ENCODE results near the gene TOP3A. TPM values are rescaled to one million over a fixed set of nuclear protein-coding genes. Genes with fewer than 3 reads are reported as not detected.
A peak's percentile ranks its signal among the peaks of the same experiment; 100 is the strongest.

Gene TOP3A, protein sequence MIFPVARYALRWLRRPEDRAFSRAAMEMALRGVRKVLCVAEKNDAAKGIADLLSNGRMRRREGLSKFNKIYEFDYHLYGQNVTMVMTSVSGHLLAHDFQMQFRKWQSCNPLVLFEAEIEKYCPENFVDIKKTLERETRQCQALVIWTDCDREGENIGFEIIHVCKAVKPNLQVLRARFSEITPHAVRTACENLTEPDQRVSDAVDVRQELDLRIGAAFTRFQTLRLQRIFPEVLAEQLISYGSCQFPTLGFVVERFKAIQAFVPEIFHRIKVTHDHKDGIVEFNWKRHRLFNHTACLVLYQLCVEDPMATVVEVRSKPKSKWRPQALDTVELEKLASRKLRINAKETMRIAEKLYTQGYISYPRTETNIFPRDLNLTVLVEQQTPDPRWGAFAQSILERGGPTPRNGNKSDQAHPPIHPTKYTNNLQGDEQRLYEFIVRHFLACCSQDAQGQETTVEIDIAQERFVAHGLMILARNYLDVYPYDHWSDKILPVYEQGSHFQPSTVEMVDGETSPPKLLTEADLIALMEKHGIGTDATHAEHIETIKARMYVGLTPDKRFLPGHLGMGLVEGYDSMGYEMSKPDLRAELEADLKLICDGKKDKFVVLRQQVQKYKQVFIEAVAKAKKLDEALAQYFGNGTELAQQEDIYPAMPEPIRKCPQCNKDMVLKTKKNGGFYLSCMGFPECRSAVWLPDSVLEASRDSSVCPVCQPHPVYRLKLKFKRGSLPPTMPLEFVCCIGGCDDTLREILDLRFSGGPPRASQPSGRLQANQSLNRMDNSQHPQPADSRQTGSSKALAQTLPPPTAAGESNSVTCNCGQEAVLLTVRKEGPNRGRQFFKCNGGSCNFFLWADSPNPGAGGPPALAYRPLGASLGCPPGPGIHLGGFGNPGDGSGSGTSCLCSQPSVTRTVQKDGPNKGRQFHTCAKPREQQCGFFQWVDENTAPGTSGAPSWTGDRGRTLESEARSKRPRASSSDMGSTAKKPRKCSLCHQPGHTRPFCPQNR
- 21.9 TPM for total RNA-seq

DNA sequence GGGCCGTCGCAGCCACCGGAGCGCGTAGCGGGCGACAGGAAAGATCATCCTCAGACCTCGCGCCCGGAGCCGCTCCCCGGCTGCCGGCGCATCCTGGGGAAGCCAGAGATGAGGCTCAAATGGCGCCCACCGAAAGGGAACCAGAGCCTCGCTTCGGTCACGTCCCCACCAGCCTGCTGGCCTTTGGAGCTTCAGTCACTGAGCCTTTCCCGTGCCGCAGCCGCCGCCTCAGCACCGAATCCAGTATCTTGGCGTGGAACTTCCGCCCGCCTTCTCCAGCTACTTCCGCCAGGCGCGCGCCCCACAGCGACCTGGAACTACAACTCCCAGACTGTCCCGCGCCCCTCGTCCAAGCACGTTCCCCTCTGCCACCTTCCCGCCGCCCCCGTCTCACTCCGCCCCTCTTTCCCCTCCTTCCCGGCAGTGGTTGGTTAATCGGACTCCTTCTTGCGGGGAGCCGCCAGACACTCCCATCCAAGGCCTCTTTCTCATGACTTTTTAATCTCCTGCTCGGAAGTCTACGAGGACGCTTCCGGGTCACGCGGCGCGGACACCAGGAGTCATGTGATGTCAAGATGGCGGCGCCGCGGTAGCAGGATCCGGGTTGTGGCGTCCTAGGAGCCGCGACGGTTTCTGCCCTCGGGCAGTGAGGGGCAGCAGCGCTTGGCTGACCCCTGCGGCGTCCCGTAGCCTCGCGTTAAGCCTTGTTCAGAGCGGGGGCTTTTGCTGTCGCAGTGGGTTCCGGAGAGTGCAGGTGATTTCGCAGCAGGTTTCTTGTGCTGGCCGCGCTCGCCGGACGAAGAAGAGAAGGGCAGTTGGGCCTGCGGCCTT, at the start of gene TOP3A, which contains the start of gene SMCR8:
Gene TOP3A, minus strand, starts transcription at position 264 of the 831 bp plus-strand sequence. Its CDS starts 216 bp downstream, at position 48.
Gene SMCR8, plus strand, starts transcription at position 563 of the 831 bp plus-strand sequence. CDS start 497 bp downstream, outside the sequence.
- H3K9ac ChIP-seq (ENCODE audit: low read depth in 1 of 3, low read length in 3 of 3), result peak within 1 kb of the TSS; percentile 94 to 98 (median 95)
- H3K27me3 ChIP-seq (ENCODE audit: control insufficient read depth in 3 of 3, insufficient read depth in 3 of 3, low read length in 3 of 3), result no peaks in the 10 kb centered on the region
- peak within 1 kb of the TSS; percentile 89 for H3K27ac ChIP-seq (ENCODE audit: low read depth, low read length)
- peaks cover 62 to 70% (median 68%) of the 10 kb centered on the region in 3 donors for H3K4me1 ChIP-seq (ENCODE audit: control insufficient read depth in 3 of 3, insufficient read depth in 3 of 3, low read length in 3 of 3)
- H3K4me3 ChIP-seq (ENCODE audit: low read length in 3 of 3), result peak within 1 kb of the TSS; percentile 97
- H3K36me3 ChIP-seq (ENCODE audit: control insufficient read depth in 3 of 3, insufficient read depth in 3 of 3, low read length in 3 of 3), result peaks cover 27 to 36% (median 30%) of the 10 kb centered on the region in 3 donors
- H3K9me3 ChIP-seq (ENCODE audit: control insufficient read depth in 3 of 3, low read length in 3 of 3), result no peaks in the 10 kb centered on the region

- H3K9me3 ChIP-seq (ENCODE audit: control insufficient read depth in 3 of 3, low read length in 3 of 3), result no peaks in the 10 kb centered on the region
- no peaks in the 10 kb centered on the region for H3K27me3 ChIP-seq (ENCODE audit: control insufficient read depth in 3 of 3, insufficient read depth in 3 of 3, low read length in 3 of 3)
- no peak overlapping the region for H3K27ac ChIP-seq (ENCODE audit: low read depth, low read length)
- H3K9ac ChIP-seq (ENCODE audit: low read depth in 1 of 3, low read length in 3 of 3), result no peak overlapping the region
- peaks cover 6 to 17% (median 8%) of the 10 kb centered on the region in 3 donors for H3K4me1 ChIP-seq (ENCODE audit: control insufficient read depth in 3 of 3, insufficient read depth in 3 of 3, low read length in 3 of 3)
- no peak overlapping the region for H3K4me3 ChIP-seq (ENCODE audit: low read length in 3 of 3)
- peaks cover 0 to 3% (median 2%) of the 10 kb centered on the region in 3 donors for H3K36me3 ChIP-seq (ENCODE audit: control insufficient read depth in 3 of 3, insufficient read depth in 3 of 3, low read length in 3 of 3)
These were observed 49.4 kb upstream of the TOP3A start for GRCh38 chr17:18364166-18364565.

- Histone ChIP-seq H3K27me3 (ENCODE audit: control insufficient read depth in 3 of 3, insufficient read depth in 3 of 3, low read length in 3 of 3) (no peaks in the 10 kb centered on the region), H3K9me3 (ENCODE audit: control insufficient read depth in 3 of 3, low read length in 3 of 3) (no peaks in the 10 kb centered on the region), H3K4me3 (ENCODE audit: low read length in 3 of 3) (peak within 1 kb of the TSS; percentile 80 to 86 (median 84)), H3K4me1 (ENCODE audit: control insufficient read depth in 3 of 3, insufficient read depth in 3 of 3, low read length in 3 of 3) (peaks cover 6 to 17% (median 8%) of the 10 kb centered on the region in 3 donors), H3K27ac (ENCODE audit: low read depth, low read length) (peak within 1 kb of the TSS; percentile 73), H3K36me3 (ENCODE audit: control insufficient read depth in 3 of 3, insufficient read depth in 3 of 3, low read length in 3 of 3) (peaks cover 4 to 6% (median 6%) of the 10 kb centered on the region in 3 donors), H3K9ac (ENCODE audit: low read depth in 1 of 3, low read length in 3 of 3) (peak within 1 kb of the TSS; percentile 71 to 90 (median 81))
These were observed 48.6 kb upstream of the TOP3A start, which contains the start of gene SHMT1 for GRCh38 chr17:18363101-18364049. TSS of gene SHMT1 (minus strand) at chr17:18363550. CDS start at chr17:18355981, 7,569 bp downstream.

DNA sequence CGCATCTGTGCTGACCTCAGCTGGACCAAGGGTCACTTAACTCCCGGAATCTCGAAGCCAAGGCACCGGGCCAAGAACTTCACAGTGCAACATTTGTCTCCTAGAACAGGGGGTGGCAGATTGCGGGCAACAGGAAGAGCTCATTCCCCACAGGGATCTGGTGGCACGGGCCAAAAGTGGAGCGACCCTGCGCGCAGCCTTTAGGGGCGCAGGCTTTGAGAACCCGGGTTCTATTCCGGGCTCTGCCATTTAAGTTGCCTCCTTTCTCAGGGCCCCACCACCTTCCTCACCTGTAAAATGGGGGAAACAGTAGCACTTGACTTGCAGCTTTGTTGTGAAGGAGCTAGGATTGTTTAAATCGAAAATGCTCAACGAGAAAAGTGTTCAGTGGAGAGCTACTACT, 47.9 kb upstream of the TOP3A start:
- Histone ChIP-seq H3K4me1 (ENCODE audit: control insufficient read depth in 3 of 3, insufficient read depth in 3 of 3, low read length in 3 of 3) (peaks cover 6 to 17% (median 8%) of the 10 kb centered on the region in 3 donors), H3K36me3 (ENCODE audit: control insufficient read depth in 3 of 3, insufficient read depth in 3 of 3, low read length in 3 of 3) (peaks cover 4 to 8% (median 6%) of the 10 kb centered on the region in 3 donors), H3K27me3 (ENCODE audit: control insufficient read depth in 3 of 3, insufficient read depth in 3 of 3, low read length in 3 of 3) (no peaks in the 10 kb centered on the region), H3K27ac (ENCODE audit: low read depth, low read length) (peak overlapping the region; percentile 73), H3K9me3 (ENCODE audit: control insufficient read depth in 3 of 3, low read length in 3 of 3) (no peaks in the 10 kb centered on the region), H3K9ac (ENCODE audit: low read depth in 1 of 3, low read length in 3 of 3) (peak overlapping the region; percentile 67 to 90 (median 81)), H3K4me3 (ENCODE audit: low read length in 3 of 3) (peak overlapping the region; percentile 80 to 86 (median 84))

GRCh38 chr17:18361837-18362697, 47.3 kb upstream of the TOP3A start:
- Histone ChIP-seq H3K27ac (ENCODE audit: low read depth, low read length) (peak overlapping the region; percentile 73), H3K36me3 (ENCODE audit: control insufficient read depth in 3 of 3, insufficient read depth in 3 of 3, low read length in 3 of 3) (peaks cover 4 to 8% (median 6%) of the 10 kb centered on the region in 3 donors), H3K9me3 (ENCODE audit: control insufficient read depth in 3 of 3, low read length in 3 of 3) (no peaks in the 10 kb centered on the region), H3K4me3 (ENCODE audit: low read length in 3 of 3) (peak overlapping the region; percentile 80 to 86 (median 84)), H3K4me1 (ENCODE audit: control insufficient read depth in 3 of 3, insufficient read depth in 3 of 3, low read length in 3 of 3) (peaks cover 6 to 17% (median 8%) of the 10 kb centered on the region in 3 donors), H3K27me3 (ENCODE audit: control insufficient read depth in 3 of 3, insufficient read depth in 3 of 3, low read length in 3 of 3) (no peaks in the 10 kb centered on the region), H3K9ac (ENCODE audit: low read depth in 1 of 3, low read length in 3 of 3) (peak overlapping the region; percentile 67 to 90 (median 81))

- Histone ChIP-seq H3K4me1 (ENCODE audit: control insufficient read depth in 3 of 3, insufficient read depth in 3 of 3, low read length in 3 of 3) (peaks cover 6 to 17% (median 8%) of the 10 kb centered on the region in 3 donors), H3K9me3 (ENCODE audit: control insufficient read depth in 3 of 3, low read length in 3 of 3) (no peaks in the 10 kb centered on the region), H3K9ac (ENCODE audit: low read depth in 1 of 3, low read length in 3 of 3) (no peak overlapping the region), H3K36me3 (ENCODE audit: control insufficient read depth in 3 of 3, insufficient read depth in 3 of 3, low read length in 3 of 3) (peaks cover 6 to 8% (median 7%) of the 10 kb centered on the region in 3 donors), H3K27ac (ENCODE audit: low read depth, low read length) (no peak overlapping the region), H3K27me3 (ENCODE audit: control insufficient read depth in 3 of 3, insufficient read depth in 3 of 3, low read length in 3 of 3) (no peaks in the 10 kb centered on the region), H3K4me3 (ENCODE audit: low read length in 3 of 3) (no peak overlapping the region)
These were observed 45.7 kb upstream of the TOP3A start for GRCh38 chr17:18360518-18360917.

DNA sequence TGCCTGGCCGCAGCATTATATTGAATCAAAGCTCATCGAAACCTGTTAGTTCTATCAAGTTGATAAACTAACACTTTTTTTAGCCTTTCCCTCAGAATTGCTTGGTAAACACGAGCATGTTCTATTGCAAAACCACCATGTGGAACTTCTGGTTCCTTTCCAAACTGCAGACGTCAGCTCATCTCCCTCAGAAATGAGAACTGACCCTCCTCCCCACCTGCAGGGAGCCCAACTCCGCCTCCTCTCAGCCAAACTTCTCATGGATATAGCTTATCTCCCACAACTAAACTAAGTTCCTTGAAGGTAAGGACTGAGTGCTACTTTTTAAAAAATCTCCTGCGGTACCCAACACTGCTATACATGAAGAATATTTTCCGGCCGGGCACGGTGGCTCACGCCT, 41.8 kb upstream of the TOP3A start:
- Histone ChIP-seq H3K4me3 (ENCODE audit: low read length in 3 of 3) (no peak overlapping the region), H3K9me3 (ENCODE audit: control insufficient read depth in 3 of 3, low read length in 3 of 3) (no peaks in the 10 kb centered on the region), H3K36me3 (ENCODE audit: control insufficient read depth in 3 of 3, insufficient read depth in 3 of 3, low read length in 3 of 3) (peaks cover 19 to 21% (median 20%) of the 10 kb centered on the region in 3 donors), H3K4me1 (ENCODE audit: control insufficient read depth in 3 of 3, insufficient read depth in 3 of 3, low read length in 3 of 3) (peaks cover 0 to 4% (median 0%) of the 10 kb centered on the region in 3 donors), H3K27ac (ENCODE audit: low read depth, low read length) (no peak overlapping the region), H3K9ac (ENCODE audit: low read depth in 1 of 3, low read length in 3 of 3) (no peak overlapping the region), H3K27me3 (ENCODE audit: control insufficient read depth in 3 of 3, insufficient read depth in 3 of 3, low read length in 3 of 3) (no peaks in the 10 kb centered on the region)

DNA sequence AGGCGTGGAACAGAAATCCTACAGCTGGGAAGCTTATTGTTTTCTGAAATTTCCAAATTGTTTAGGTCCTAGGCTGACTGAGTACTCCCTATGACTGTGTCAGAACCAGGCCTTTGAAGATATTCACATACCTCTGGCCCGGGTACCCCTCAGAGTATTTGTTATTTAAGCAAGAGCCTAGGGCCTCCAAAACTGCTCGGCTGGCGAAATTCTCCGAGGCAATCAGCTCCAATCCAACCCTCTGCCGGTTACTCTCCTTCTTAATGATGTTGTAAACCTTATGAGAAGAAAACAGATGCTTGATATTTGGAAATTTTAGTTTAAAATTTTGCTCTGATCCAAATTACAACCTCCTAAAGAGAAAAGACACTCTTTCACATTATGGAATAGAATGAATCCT, 38.7 kb upstream of the TOP3A start:
- no peak overlapping the region for H3K27ac ChIP-seq (ENCODE audit: low read depth, low read length)
- H3K36me3 ChIP-seq (ENCODE audit: control insufficient read depth in 3 of 3, insufficient read depth in 3 of 3, low read length in 3 of 3), result peaks cover 18 to 22% (median 19%) of the 10 kb centered on the region in 3 donors
- no peaks in the 10 kb centered on the region for H3K27me3 ChIP-seq (ENCODE audit: control insufficient read depth in 3 of 3, insufficient read depth in 3 of 3, low read length in 3 of 3)
- no peak overlapping the region for H3K4me3 ChIP-seq (ENCODE audit: low read length in 3 of 3)
- H3K9me3 ChIP-seq (ENCODE audit: control insufficient read depth in 3 of 3, low read length in 3 of 3), result no peaks in the 10 kb centered on the region
- H3K9ac ChIP-seq (ENCODE audit: low read depth in 1 of 3, low read length in 3 of 3), result no peak overlapping the region
- H3K4me1 ChIP-seq (ENCODE audit: control insufficient read depth in 3 of 3, insufficient read depth in 3 of 3, low read length in 3 of 3), result no peaks in the 10 kb centered on the region

Measured in skeletal muscle tissue (tissue), 4 donors.